K562 (cell line): Measurements from ENCODE around the gene GPR89A. TPM values are rescaled to one million over a fixed set of nuclear protein-coding genes. Genes with fewer than 3 reads are reported as not detected.

Experiments
- ATAC-seq: fragments of 200-7000 bp; cut with Tn5 transposase; 3 replicates; pipeline ENCODE4 v1.9.1; 2020; ENCODE audit warnings: moderate library complexity
- BruUV-seq: library from RNA; stranded (reverse); fragments of 400-500 nt; replicated peaks from 2 replicates; lab custom pipeline; 2021; lab: Mats Ljungman, UMichigan
- CTCF ChIA-PET: fragments of 300-600 bp; formaldehyde crosslinking; extraction: SDS; loops from one replicate; lab custom pipeline; 2021; ENCODE audit warnings: low intra/inter-chr PET ratio; lab: Yijun Ruan, JAX
- POLR2A ChIA-PET: fragments of 300-600, 350-650 bp; sonication (Branson Sonifier 250); formaldehyde crosslinking; extraction: SDS; loops from one replicate; lab custom pipeline; 2021; ENCODE audit warnings: antibody characterized with exemption, inconsistent platforms; lab: Yijun Ruan, JAX
- DNase-seq, 4 experiments: peaks; one replicate each; pipeline versions ENCODE4 v3.0.0 to v3.0.0-alpha.2; 2011 to 2018; ENCODE audit warnings: low spot score in 3 of 4, mixed read lengths in 3 of 4; ENCODE audit errors: extremely low read depth in 1 of 4
- FAIRE-seq: peaks from 2 replicates; lab custom pipeline; 2011; peaks lifted over from hg19 to GRCh38; lab: Jason Lieb, UNC
- H2AFZ ChIP-seq: 2 replicates; pipeline ENCODE4 v1.6.0; 2011; ENCODE audit warnings: low read depth, low read length, control low read depth, inconsistent platforms
- H3K27ac ChIP-seq: fragments of 200-600 bp; 3 replicates; pipeline ENCODE4 v1.8.0; 2011; ENCODE audit warnings: low read depth, mild to moderate bottlenecking, control low read depth, inconsistent platforms, low read length, moderate library complexity, mixed read lengths; ENCODE audit errors: extremely low read depth
- H3K27me3 ChIP-seq, 2 experiments: fragments of 300-600 bp in 1 of 2; 2 replicates in 1 of 2; 3 replicates in 1 of 2; pipeline versions ENCODE4 v1.6.0 to v1.8.0; 2011; ENCODE audit warnings: inconsistent platforms in 2 of 2, low read length in 2 of 2, mild to moderate bottlenecking in 1 of 2, mixed read lengths in 1 of 2, moderate library complexity in 1 of 2; ENCODE audit not compliant: control insufficient read depth in 2 of 2, insufficient read depth in 2 of 2
- H3K36me3 ChIP-seq: fragments of 300-600 bp; 3 replicates; pipeline ENCODE4 v1.8.0; 2011; ENCODE audit warnings: mild to moderate bottlenecking, low read length, inconsistent platforms; ENCODE audit not compliant: control insufficient read depth, insufficient read depth
- H3K4me1 ChIP-seq, 2 experiments: fragments of 200-600 bp in 1 of 2; replicated peaks in 1 of 2; 2 replicates in 1 of 2; 3 replicates in 1 of 2; pipeline versions ENCODE4 v1.5.1 to v1.8.0; 2011; ENCODE audit warnings: inconsistent platforms in 2 of 2, low read length in 2 of 2, mild to moderate bottlenecking in 1 of 2, mixed read lengths in 1 of 2, moderate library complexity in 1 of 2; ENCODE audit not compliant: control insufficient read depth in 2 of 2, insufficient read depth in 2 of 2
- H3K4me2 ChIP-seq: 2 replicates; pipeline ENCODE4 v1.6.1; 2011; ENCODE audit warnings: low read length, control low read depth, inconsistent platforms, mixed read lengths; ENCODE audit not compliant: insufficient read depth
- H3K4me3 ChIP-seq: fragments of 200-600 bp; sonication (generic), shearing (Covaris generic); 2 replicates; pipeline ENCODE4 v1.5.1; 2016; ENCODE audit warnings: control low read depth, inconsistent platforms
- H3K79me2 ChIP-seq: fragments of 200-600 bp; 3 replicates; pipeline ENCODE4 v1.8.0; 2011; ENCODE audit warnings: low read length, inconsistent platforms; ENCODE audit not compliant: control insufficient read depth, insufficient read depth
- H3K9ac ChIP-seq, 2 experiments: 2 replicates each; pipeline versions ENCODE4 v1.6.0 to v1.6.1; 2011; ENCODE audit warnings: low read depth in 2 of 2, low read length in 2 of 2, control low read depth in 1 of 2, inconsistent platforms in 1 of 2, mild to moderate bottlenecking in 1 of 2, mixed read lengths in 1 of 2; ENCODE audit not compliant: insufficient read depth in 1 of 2
- H3K9me1 ChIP-seq: one replicate; pipeline ENCODE4 v1.6.0; 2011; ENCODE audit warnings: inconsistent platforms, mild to moderate bottlenecking, low read length, moderate library complexity; ENCODE audit not compliant: control insufficient read depth, insufficient read depth
- H3K9me3 ChIP-seq: replicated peaks from 2 replicates; pipeline ENCODE4 v1.5.1; 2011; ENCODE audit warnings: low read depth, low read length, inconsistent platforms; ENCODE audit not compliant: control insufficient read depth, insufficient read depth
- H4K20me1 ChIP-seq: replicated peaks from 2 replicates; pipeline ENCODE4 v1.6.1; 2011; ENCODE audit warnings: low read length, inconsistent platforms, mixed read lengths; ENCODE audit not compliant: control insufficient read depth, insufficient read depth
- ARID1B ChIP-seq: fragments of 450-650 bp; IDR thresholded peaks from 2 replicates; pipeline ENCODE4 v1.6.1; 2016; ENCODE audit warnings: antibody characterized with exemption, mild to moderate bottlenecking, inconsistent platforms
- CEBPB ChIP-seq: fragments of 450-650 bp; IDR thresholded peaks from 2 replicates; pipeline ENCODE4 v1.6.1; 2016; ENCODE audit warnings: missing genetic modification characterization, missing compliant biosample characterization
- CREB1 ChIP-seq, 2 experiments: sonication (generic) in 1 of 2; formaldehyde crosslinking in 1 of 2; IDR thresholded peaks; 2 replicates each; pipeline versions ENCODE4 v1.6.1 to v1.8.0; 2012 to 2022; ENCODE audit warnings: inconsistent platforms in 1 of 2, mild to moderate bottlenecking in 1 of 2, missing genetic modification reagents in 1 of 2, moderate library complexity in 1 of 2
- HNRNPH1 ChIP-seq: fragments of 200-400 bp; formaldehyde crosslinking; optimal IDR thresholded peaks from 2 replicates; pipeline ENCODE3; 2017; ENCODE audit warnings: low read depth, mild to moderate bottlenecking, low read length, moderate library complexity
- MEIS2 ChIP-seq: fragments of 450-650 bp; IDR thresholded peaks from 2 replicates; pipeline ENCODE4 v1.6.1; 2014; ENCODE audit warnings: mild to moderate bottlenecking; ENCODE audit not compliant: partially characterized antibody
- NCOA6 ChIP-seq: fragments of 450-650 bp; IDR thresholded peaks from 2 replicates; pipeline ENCODE4 v1.6.1; 2017; ENCODE audit warnings: mild to moderate bottlenecking
- PHB2 ChIP-seq: fragments of 450-650 bp; IDR thresholded peaks from 2 replicates; pipeline ENCODE4 v1.6.1; 2017; ENCODE audit warnings: low read depth
- SMAD4 ChIP-seq: fragments of 250-450 bp; sonication (Bioruptor Pico); conservative IDR thresholded peaks from 2 replicates; pipeline ENCODE4 v1.8.0; 2021; ENCODE audit warnings: inconsistent platforms, mild to moderate bottlenecking, moderate library complexity
- SOX6 ChIP-seq: fragments of 450-650 bp; IDR thresholded peaks from 2 replicates; pipeline ENCODE4 v1.6.1; 2014; ENCODE audit warnings: mild to moderate bottlenecking
- ZNF354B ChIP-seq: fragments of 250-450 bp; sonication (Bioruptor Pico); IDR thresholded peaks from 2 replicates; pipeline ENCODE4 v1.4.0; 2020
- ZNF384 ChIP-seq: IDR thresholded peaks from 2 replicates; pipeline ENCODE4 v1.6.1; 2012; ENCODE audit warnings: low read depth, low read length, improper control_type of control experiment
- WGBS: fragments of 100-300 bp; shearing (Covaris generic); methylation state at CpG from one replicate; pipeline ENCODE4 v1.1.6; 2016; ENCODE audit warnings: low coverage, mixed read lengths; ENCODE audit not compliant: insufficient coverage; ENCODE audit errors: missing lambda C conversion rate; 5-methylcytosine and 5-hydroxymethylcytosine counted together
- in situ Hi-C: fragments of 300-500 bp; cut with MboI; formaldehyde crosslinking; loops from 4 replicates; pipeline ENCODE4 v1.15.0; 2018; ENCODE audit warnings: inconsistent platforms, mixed read lengths
- intact Hi-C: fragments of 100-400 bp; cut with micrococcal nuclease; formaldehyde crosslinking; loops from 2 replicates; pipeline ENCODE4 v1.14.2; 2022
- polyA plus RNA-seq, 8 experiments: library from polyadenylated mRNA; depleted of rRNA in 4 of 8; stranded (reverse) in 5 of 8; unstranded in 3 of 8; fragments of >200 nt; fragmentation: Nextera tagmentation in 2 of 8; fragmentation: Illumina TruSeq in 1 of 8; extraction: Ambion mirVana in 2 of 8; extraction: Trizol in 1 of 8; gene quantifications; 2 replicates each; pipeline versions ENCODE4 v1.2.1 to v1.2.3, GENCODE V29; 2011 to 2014; ENCODE audit warnings: inconsistent platforms in 1 of 8, missing spikeins in 1 of 8
- total RNA-seq, 7 experiments: library from RNA; depleted of rRNA in 6 of 7; stranded (reverse); fragments of >200 nt in 6 of 7; fragmentation: Illumina TruSeq in 2 of 7; extraction: Trizol in 2 of 7; gene quantifications; 2 replicates each; pipeline versions ENCODE4 v1.2.1 to v1.2.3, GENCODE V29; 2011 to 2021; ENCODE audit warnings: low replicate concordance in 1 of 7
- TF ChIP-seq, protein P1 (sequence below): fragments of 150-350 bp; IDR thresholded peaks from 2 replicates; pipeline ENCODE4 v1.6.1; 2014; ENCODE audit warnings: low read depth, mild to moderate bottlenecking, low read length, borderline replicate concordance
- TF ChIP-seq, protein P2 (sequence below), 2 experiments: IDR thresholded peaks in 1 of 2; conservative IDR thresholded peaks in 1 of 2; 2 replicates each; pipeline ENCODE4 v1.6.1; 2016; ENCODE audit warnings: low read depth in 2 of 2, mild to moderate bottlenecking in 1 of 2, missing compliant biosample characterization in 1 of 2, missing genetic modification characterization in 1 of 2, moderate library complexity in 1 of 2

The GPR89A gene
- total and polyA plus RNA-seq, 9 of the 15 experiments (the other 6 are each of a cell fraction or from before 2014, with no cell fraction given) = 23.0 to 63.4 (median 37.4) TPM

DNA sequence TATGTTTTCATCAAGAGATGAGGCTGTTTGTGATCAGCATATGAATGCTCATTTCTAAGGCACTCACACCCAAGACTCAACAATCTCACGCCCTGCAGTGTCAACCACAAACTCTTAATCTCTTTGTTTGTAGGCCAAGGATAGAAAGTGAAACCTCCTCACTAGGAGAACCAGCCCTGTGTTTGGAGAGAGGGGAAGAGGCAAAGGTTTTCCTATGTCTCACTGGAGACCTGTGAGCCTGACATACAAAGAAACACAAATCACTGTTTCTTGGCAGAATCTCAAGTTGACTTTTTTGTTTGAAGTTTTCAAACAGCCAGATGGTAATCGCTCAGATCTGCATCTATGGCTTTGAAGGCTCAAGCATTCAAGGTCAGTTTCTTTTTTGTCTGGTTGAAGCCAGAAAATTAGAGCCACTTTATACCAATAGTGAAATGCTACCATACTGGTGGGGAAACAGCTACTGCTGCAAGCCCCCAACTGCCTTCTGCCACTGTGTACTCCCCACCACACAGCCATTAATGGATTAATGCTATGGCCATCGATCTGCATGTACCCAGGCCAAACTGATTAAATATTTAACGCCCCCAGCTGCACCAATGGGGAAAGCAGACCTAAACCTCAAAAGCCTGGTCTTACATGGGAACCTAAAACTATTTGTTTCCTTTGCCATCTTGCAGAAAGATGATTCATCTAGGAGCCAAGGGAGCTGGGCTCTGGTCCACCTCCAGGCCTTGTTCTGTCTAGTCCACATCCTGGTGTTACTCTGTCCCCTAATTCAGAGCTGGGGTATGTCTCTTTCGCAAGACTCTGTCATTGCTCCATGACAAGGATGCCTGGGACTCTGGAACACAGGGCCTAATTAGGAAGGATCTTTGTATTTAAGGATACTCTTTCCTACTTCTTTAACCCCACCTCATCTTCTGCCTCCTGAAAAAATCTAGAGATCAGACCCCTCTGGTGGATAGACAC lies 83.1 kb downstream of the GPR89A start:
- ChIA-PET POLR2A (interaction anchor here (0.9 to 1.0 kb wide), 2 partner anchors 9 kb away, joined by 3 to 4 read pairs; no protein-coding TSS in a partner anchor), CTCF (interaction anchor here (0.7 kb wide), 1 partner anchor 156 kb away, joined by 3 read pairs; no protein-coding TSS in a partner anchor)
- H4K20me1 ChIP-seq = no peaks in the 10 kb centered on the region
- no TSS peak for BruUV-seq
- peaks cover 1 to 2% of the 10 kb centered on the region in 2 experiments; a peak in 2 of 5 replicates for H3K4me1 ChIP-seq
- H3K9ac ChIP-seq = no peak overlapping the region
- intact Hi-C loops (no loop called here), in situ Hi-C loops (no loop called here)
- no peak overlapping the region for H3K4me2 ChIP-seq
- no peaks in the 10 kb centered on the region for H3K27me3 ChIP-seq
- H3K4me3 ChIP-seq = no peak overlapping the region
- no peak for FAIRE-seq
- no peaks in the 10 kb centered on the region for H3K79me2 ChIP-seq
- no peaks in the 10 kb centered on the region for H3K36me3 ChIP-seq
- no peak for DNase-seq
- WGBS = 33% methylated on average over 5 of the region's 5 CpGs
- peak; percentile 35; the same call in 2 of the 3 replicates for ATAC-seq
- no peak overlapping the region for H3K27ac ChIP-seq
- no peak overlapping the region for H2AFZ ChIP-seq
- H3K9me1 ChIP-seq = no peaks in the 10 kb centered on the region
- no peaks in the 10 kb centered on the region for H3K9me3 ChIP-seq
- TF ChIP-seq HNRNPH1 (no peak), ZNF384 (no peak), ARID1B (no peak), PHB2 (no peak), CEBPB (tag) (peak; percentile 59), NCOA6 (no peak), SOX6 (peak; percentile 45; the same call in 1 of the 2 replicates), SMAD4 (no peak), MEIS2 (peak; percentile 47), CREB1 (IDR thresholded peaks at IDR 0.05) (no peak), CREB1 (CRISPR knock-in tag; IDR thresholded peaks at IDR 0.05) (no peak), ZNF354B (CRISPR knock-in tag) (no peak)
- TF ChIP-seq, protein P1, sequence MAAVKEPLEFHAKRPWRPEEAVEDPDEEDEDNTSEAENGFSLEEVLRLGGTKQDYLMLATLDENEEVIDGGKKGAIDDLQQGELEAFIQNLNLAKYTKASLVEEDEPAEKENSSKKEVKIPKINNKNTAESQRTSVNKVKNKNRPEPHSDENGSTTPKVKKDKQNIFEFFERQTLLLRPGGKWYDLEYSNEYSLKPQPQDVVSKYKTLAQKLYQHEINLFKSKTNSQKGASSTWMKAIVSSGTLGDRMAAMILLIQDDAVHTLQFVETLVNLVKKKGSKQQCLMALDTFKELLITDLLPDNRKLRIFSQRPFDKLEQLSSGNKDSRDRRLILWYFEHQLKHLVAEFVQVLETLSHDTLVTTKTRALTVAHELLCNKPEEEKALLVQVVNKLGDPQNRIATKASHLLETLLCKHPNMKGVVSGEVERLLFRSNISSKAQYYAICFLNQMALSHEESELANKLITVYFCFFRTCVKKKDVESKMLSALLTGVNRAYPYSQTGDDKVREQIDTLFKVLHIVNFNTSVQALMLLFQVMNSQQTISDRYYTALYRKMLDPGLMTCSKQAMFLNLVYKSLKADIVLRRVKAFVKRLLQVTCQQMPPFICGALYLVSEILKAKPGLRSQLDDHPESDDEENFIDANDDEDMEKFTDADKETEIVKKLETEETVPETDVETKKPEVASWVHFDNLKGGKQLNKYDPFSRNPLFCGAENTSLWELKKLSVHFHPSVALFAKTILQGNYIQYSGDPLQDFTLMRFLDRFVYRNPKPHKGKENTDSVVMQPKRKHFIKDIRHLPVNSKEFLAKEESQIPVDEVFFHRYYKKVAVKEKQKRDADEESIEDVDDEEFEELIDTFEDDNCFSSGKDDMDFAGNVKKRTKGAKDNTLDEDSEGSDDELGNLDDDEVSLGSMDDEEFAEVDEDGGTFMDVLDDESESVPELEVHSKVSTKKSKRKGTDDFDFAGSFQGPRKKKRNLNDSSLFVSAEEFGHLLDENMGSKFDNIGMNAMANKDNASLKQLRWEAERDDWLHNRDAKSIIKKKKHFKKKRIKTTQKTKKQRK = no peak
- TF ChIP-seq, protein P2, sequence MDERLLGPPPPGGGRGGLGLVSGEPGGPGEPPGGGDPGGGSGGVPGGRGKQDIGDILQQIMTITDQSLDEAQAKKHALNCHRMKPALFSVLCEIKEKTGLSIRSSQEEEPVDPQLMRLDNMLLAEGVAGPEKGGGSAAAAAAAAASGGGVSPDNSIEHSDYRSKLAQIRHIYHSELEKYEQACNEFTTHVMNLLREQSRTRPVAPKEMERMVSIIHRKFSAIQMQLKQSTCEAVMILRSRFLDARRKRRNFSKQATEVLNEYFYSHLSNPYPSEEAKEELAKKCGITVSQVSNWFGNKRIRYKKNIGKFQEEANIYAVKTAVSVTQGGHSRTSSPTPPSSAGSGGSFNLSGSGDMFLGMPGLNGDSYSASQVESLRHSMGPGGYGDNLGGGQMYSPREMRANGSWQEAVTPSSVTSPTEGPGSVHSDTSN (CRISPR knock-in tag; IDR thresholded peaks at IDR 0.05; ENCODE audit: low read depth) = no peak
- TF ChIP-seq, protein P2 (tag; conservative IDR thresholded peaks at IDR 0.05; ENCODE audit: low read depth) = peak; percentile 42; the same call in 1 of the 2 replicates
